Fibroblast of the aortic adventitia (primary cell): ENCODE results near the gene MYT1. TPM values are rescaled to one million over a fixed set of nuclear protein-coding genes. Genes with fewer than 3 reads are reported as not detected.
"Not testable (repeated sequence)": the region's sequence is repeated elsewhere in the genome, so short reads cannot be mapped to it uniquely, and the experiment has no call there.

Experiments
- DNase-seq: peaks from one replicate; pipeline ENCODE4 v3.0.0-alpha.2; 2010; ENCODE audit warnings: low read depth
- H3K4me3 ChIP-seq: 2 replicates; pipeline ENCODE4 v1.5.1; 2011; ENCODE audit warnings: low read depth, mild to moderate bottlenecking, control low read depth, low read length, moderate library complexity
- CTCF ChIP-seq: IDR thresholded peaks from 2 replicates; pipeline ENCODE4 v1.5.1; 2011; ENCODE audit warnings: mild to moderate bottlenecking, low read length, control low read depth, inconsistent platforms; ENCODE audit not compliant: insufficient read depth
- total RNA-seq: library from RNA; depleted of rRNA; stranded (reverse); fragments of >200 nt; gene quantifications from 2 replicates; pipeline ENCODE4 v1.2.3, GENCODE V29; 2012; ENCODE audit warnings: low replicate concordance

Gene MYT1
- total RNA-seq, 1 donor = not detected

GRCh38 chr20:64133951-64134407, 30.3 kb upstream of the MYT1 start:
- TF ChIP-seq CTCF = no peak
- H3K4me3 ChIP-seq = no peak overlapping the region
- no peak for DNase-seq

GRCh38 chr20:64134744-64135143, 29.5 kb upstream of the MYT1 start:
- not testable (repeated sequence) for DNase-seq

GRCh38 chr20:64136004-64136710, 28.1 kb upstream of the MYT1 start:
- no peak for TF ChIP-seq CTCF
- DNase-seq = no peak

More at GRCh38 chr20:64134744-64135143, 29.5 kb upstream of the MYT1 start:
- H3K4me3 ChIP-seq = not testable (repeated sequence)

GRCh38 chr20:64137598-64138031, 26.6 kb upstream of the MYT1 start:
- DNase-seq = no peak
- no peak overlapping the region for H3K4me3 ChIP-seq
- TF ChIP-seq CTCF = no peak

More at GRCh38 chr20:64136004-64136710, 28.1 kb upstream of the MYT1 start:
- no peak overlapping the region for H3K4me3 ChIP-seq

- no peak overlapping the region for H3K4me3 ChIP-seq
- no peak for TF ChIP-seq CTCF
- peak; percentile 12 for DNase-seq
Measured at GRCh38 chr20:64138276-64138815, 25.9 kb upstream of the MYT1 start.

GRCh38 chr20:64139199-64140060, 24.8 kb upstream of the MYT1 start:
- no peak for TF ChIP-seq CTCF
- H3K4me3 ChIP-seq = no peak overlapping the region
- DNase-seq = no peak
